Measurements from ENCODE around the gene DLX4. TPM values are rescaled to one million over a fixed set of nuclear protein-coding genes. Genes with fewer than 3 reads are reported as not detected.

DLX4 gene
- total RNA-seq, 1 donor from 2014 or later, result not detected

DNA sequence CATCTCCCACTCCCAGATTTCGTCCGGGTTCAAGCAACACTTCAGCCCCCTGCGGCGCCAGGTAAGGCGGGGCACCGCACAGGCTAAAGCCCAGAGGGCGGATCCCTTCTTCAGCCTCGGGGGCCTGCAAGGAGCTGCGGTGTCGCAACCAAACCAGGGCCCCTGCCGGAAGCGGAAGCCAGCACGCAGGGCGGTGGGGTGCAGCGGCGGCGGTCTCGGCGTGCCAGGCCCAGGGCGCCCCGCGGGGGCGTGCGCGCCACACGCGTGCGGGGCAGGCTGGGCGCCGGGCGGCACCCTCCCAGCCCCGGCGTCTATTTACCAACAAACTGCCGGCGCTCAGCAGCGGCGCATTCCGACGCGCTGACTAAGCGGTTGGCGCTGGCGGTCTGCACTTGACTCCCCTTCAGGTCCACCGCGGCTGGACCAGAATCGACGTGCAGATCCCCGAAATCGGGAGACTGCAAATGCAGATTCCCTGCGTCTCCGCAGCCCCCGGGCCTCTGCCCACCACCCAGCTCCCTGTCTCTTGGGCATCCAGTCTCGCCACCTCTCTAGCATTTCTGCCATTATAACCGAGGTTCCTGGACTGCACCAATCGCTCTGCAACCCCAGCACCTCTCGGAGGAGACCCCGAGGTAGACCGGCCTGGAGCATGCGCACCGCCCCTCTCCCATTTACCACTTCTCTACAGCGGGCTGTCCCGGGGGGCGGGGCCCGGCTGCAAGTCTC lies 421 bp upstream of the DLX4 start:
- Histone ChIP-seq H3K27ac (ENCODE audit: low read depth, low read length) (no peak overlapping the region), H3K4me3 (ENCODE audit: insufficient read depth, low read depth, low read length) (peak overlapping the region; percentile 37), H3K4me2 (ENCODE audit: low read length) (peak overlapping the region; percentile 82), H3K79me2 (ENCODE audit: insufficient read depth, low read length) (no peaks in the 10 kb centered on the region), H3K4me1 (ENCODE audit: insufficient read depth, low read length) (peaks cover 6% of the 10 kb centered on the region), H3K36me3 (ENCODE audit: insufficient read depth, low read length) (no peaks in the 10 kb centered on the region), H4K20me1 (ENCODE audit: insufficient read depth, low read length) (peaks cover 20% of the 10 kb centered on the region), H2AFZ (ENCODE audit: low read depth, low read length) (peak overlapping the region; percentile 51), H3K9me3 (ENCODE audit: insufficient read depth, low read depth, low read length) (no peaks in the 10 kb centered on the region), H3K27me3 (ENCODE audit: insufficient read depth, low read length) (peaks cover 97% of the 10 kb centered on the region), H3K9ac (ENCODE audit: low read length) (no peak overlapping the region)
- Mint-ChIP-seq H3K9me3 (ENCODE audit: unreplicated experiment) (peaks cover 27% of the 10 kb centered on the region), H3K4me1 (ENCODE audit: low read depth, unreplicated experiment) (peaks cover 4% of the 10 kb centered on the region), H3K36me3 (ENCODE audit: low read depth, unreplicated experiment) (peaks cover 2% of the 10 kb centered on the region), H3K27me3 (ENCODE audit: low read depth, unreplicated experiment) (peaks cover 90% of the 10 kb centered on the region), H3K4me3 (ENCODE audit: unreplicated experiment) (peak overlapping the region; percentile 60), H3K27ac (ENCODE audit: unreplicated experiment) (no peak overlapping the region)
- DNase-seq (ENCODE audit: low read depth) (peak; percentile 46), FAIRE-seq (no peak)
- TF ChIP-seq EZH2 (IDR thresholded peaks at IDR 0.05; ENCODE audit: insufficient read depth, low read length) (no peak), CTCF (IDR thresholded peaks at IDR 0.05; ENCODE audit: insufficient read depth, low read depth, low read length) (no peak)

GRCh38 chr17:49969795-49970389 lies 902 bp downstream of the DLX4 start:
- Histone ChIP-seq H3K36me3 (ENCODE audit: insufficient read depth, low read length) (no peaks in the 10 kb centered on the region), H3K4me2 (ENCODE audit: low read length) (no peak overlapping the region), H3K4me3 (ENCODE audit: insufficient read depth, low read depth, low read length) (no peak overlapping the region), H3K27me3 (ENCODE audit: insufficient read depth, low read length) (peaks cover 97% of the 10 kb centered on the region), H3K79me2 (ENCODE audit: insufficient read depth, low read length) (no peaks in the 10 kb centered on the region), H3K9ac (ENCODE audit: low read length) (no peak overlapping the region), H3K4me1 (ENCODE audit: insufficient read depth, low read length) (peaks cover 6% of the 10 kb centered on the region), H3K27ac (ENCODE audit: low read depth, low read length) (no peak overlapping the region), H2AFZ (ENCODE audit: low read depth, low read length) (no peak overlapping the region), H4K20me1 (ENCODE audit: insufficient read depth, low read length) (peaks cover 13% of the 10 kb centered on the region), H3K9me3 (ENCODE audit: insufficient read depth, low read depth, low read length) (no peaks in the 10 kb centered on the region)
- FAIRE-seq (no peak), DNase-seq (ENCODE audit: low read depth) (no peak)
- no peaks in the 10 kb centered on the region for H3K36me3 Mint-ChIP-seq (ENCODE audit: low read depth, unreplicated experiment)
- no peak overlapping the region for H3K4me3 Mint-ChIP-seq (ENCODE audit: unreplicated experiment)
- TF ChIP-seq CTCF (IDR thresholded peaks at IDR 0.05; ENCODE audit: insufficient read depth, low read depth, low read length) (no peak), EZH2 (IDR thresholded peaks at IDR 0.05; ENCODE audit: insufficient read depth, low read length) (peak; percentile 26)
- H3K27me3 Mint-ChIP-seq (ENCODE audit: low read depth, unreplicated experiment), result peaks cover 89% of the 10 kb centered on the region
- no peak overlapping the region for H3K27ac Mint-ChIP-seq (ENCODE audit: unreplicated experiment)
- peaks cover 22% of the 10 kb centered on the region for H3K9me3 Mint-ChIP-seq (ENCODE audit: unreplicated experiment)
- H3K4me1 Mint-ChIP-seq (ENCODE audit: low read depth, unreplicated experiment), result peaks cover 3% of the 10 kb centered on the region

DNA sequence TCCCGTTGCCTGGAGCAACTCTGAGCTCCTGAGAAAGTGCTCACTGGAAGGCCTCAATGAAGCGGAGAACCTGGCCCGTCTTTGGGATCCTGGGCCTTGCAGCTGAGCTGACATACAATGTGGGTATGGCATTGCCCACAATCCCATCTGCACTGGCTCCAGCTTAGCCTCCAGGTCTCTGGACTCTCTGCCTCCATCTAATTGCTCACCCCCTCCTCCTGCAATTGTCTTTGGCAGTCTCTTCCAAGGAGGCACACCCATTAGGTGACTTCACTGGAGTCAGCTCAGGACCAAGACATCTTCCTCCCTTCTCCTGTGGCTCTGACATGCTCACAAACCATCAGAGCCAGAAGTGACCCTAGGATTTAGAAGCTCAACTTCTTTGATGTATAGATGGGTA lies 1.5 kb downstream of the DLX4 start:
- Mint-ChIP-seq H3K27me3 (ENCODE audit: low read depth, unreplicated experiment) (peaks cover 89% of the 10 kb centered on the region), H3K4me1 (ENCODE audit: low read depth, unreplicated experiment) (no peaks in the 10 kb centered on the region)

More for the DNA sequence above, 1.5 kb downstream of the DLX4 start:
- Mint-ChIP-seq H3K4me3 (ENCODE audit: unreplicated experiment) (no peak overlapping the region), H3K27ac (ENCODE audit: unreplicated experiment) (no peak overlapping the region), H3K9me3 (ENCODE audit: unreplicated experiment) (peaks cover 19% of the 10 kb centered on the region), H3K36me3 (ENCODE audit: low read depth, unreplicated experiment) (no peaks in the 10 kb centered on the region)
- Histone ChIP-seq H3K4me1 (ENCODE audit: insufficient read depth, low read length) (peaks cover 6% of the 10 kb centered on the region), H3K4me2 (ENCODE audit: low read length) (no peak overlapping the region), H3K27ac (ENCODE audit: low read depth, low read length) (no peak overlapping the region), H3K9ac (ENCODE audit: low read length) (no peak overlapping the region), H3K9me3 (ENCODE audit: insufficient read depth, low read depth, low read length) (no peaks in the 10 kb centered on the region), H3K4me3 (ENCODE audit: insufficient read depth, low read depth, low read length) (no peak overlapping the region), H4K20me1 (ENCODE audit: insufficient read depth, low read length) (peaks cover 13% of the 10 kb centered on the region), H3K36me3 (ENCODE audit: insufficient read depth, low read length) (no peaks in the 10 kb centered on the region), H3K27me3 (ENCODE audit: insufficient read depth, low read length) (peaks cover 97% of the 10 kb centered on the region), H2AFZ (ENCODE audit: low read depth, low read length) (no peak overlapping the region), H3K79me2 (ENCODE audit: insufficient read depth, low read length) (no peaks in the 10 kb centered on the region)
- TF ChIP-seq CTCF (IDR thresholded peaks at IDR 0.05; ENCODE audit: insufficient read depth, low read depth, low read length), result no peak
- TF ChIP-seq EZH2 (IDR thresholded peaks at IDR 0.05; ENCODE audit: insufficient read depth, low read length), result no peak
- no peak for DNase-seq (ENCODE audit: low read depth)
- FAIRE-seq, result no peak

Data from astrocyte (in vitro differentiated cells and primary cell).